Ovary (tissue), 3 donors: ENCODE measurements around the gene OSBPL3.

Source experiments
- CTCF ChIP-seq, 3 donors: fragments of 450-650 bp in 2 of 3; fragments of 200-600 bp in 1 of 3; IDR thresholded peaks; one replicate each; pipeline versions ENCODE4 v1.5.1 to v1.8.0; 2016 to 2022; ENCODE audit warnings: antibody characterized with exemption in 3 of 3, mild to moderate bottlenecking in 1 of 3
- EP300 ChIP-seq: sonication (generic); formaldehyde crosslinking; IDR thresholded peaks from one replicate; pipeline ENCODE4 v1.6.1; 2017; ENCODE audit warnings: antibody characterized with exemption
- POLR2A ChIP-seq: fragments of 450-650 bp; IDR thresholded peaks from one replicate; pipeline ENCODE4 v1.6.1; 2017; ENCODE audit warnings: antibody characterized with exemption, mild to moderate bottlenecking, moderate library complexity
- donor health status: DM: no; HTN: no; CAD: no.

GRCh38 chr7:24800667-24801066 is 179.3 kb downstream of the OSBPL3 start:
- no peak for TF ChIP-seq EP300
- no peak for TF ChIP-seq POLR2A
- TF ChIP-seq CTCF (IDR thresholded peaks at IDR 0.05): no peak
